BE2C (cell line): ENCODE measurements around the gene TBX15.

Experiments used
- DNase-seq: peaks from one replicate; pipeline ENCODE4 v3.0.0-alpha.2; 2020
- H3K27me3 ChIP-seq: fragments of 250-450 bp; sonication (Bioruptor Pico); 2 replicates; pipeline ENCODE4 v1.5.1; 2020; ENCODE audit warnings: mild to moderate bottlenecking
- H3K36me3 ChIP-seq: fragments of 250-450 bp; sonication (Bioruptor Pico); 2 replicates; pipeline ENCODE4 v1.5.1; 2020; ENCODE audit warnings: mild to moderate bottlenecking
- H3K4me1 ChIP-seq: fragments of 250-450 bp; sonication (Bioruptor Pico); 2 replicates; pipeline ENCODE4 v1.5.1; 2020
- H3K4me3 ChIP-seq: 2 replicates; pipeline ENCODE4 v1.5.1; 2011; ENCODE audit warnings: low read depth, low read length
- H3K9me3 ChIP-seq: fragments of 250-450 bp; sonication (Bioruptor Pico); 2 replicates; pipeline ENCODE4 v1.5.1; 2020
- TF ChIP-seq, protein P1 (sequence below): IDR thresholded peaks from 2 replicates; pipeline ENCODE4 v1.5.1; 2012; ENCODE audit warnings: mild to moderate bottlenecking, low read depth, low read length

Gene TBX15

GRCh38 chr1:118999348-119000071, 11.4 kb upstream of the TBX15 start:
- peaks cover 92% of the 10 kb centered on the region for H3K27me3 ChIP-seq
- TF ChIP-seq, protein P1, sequence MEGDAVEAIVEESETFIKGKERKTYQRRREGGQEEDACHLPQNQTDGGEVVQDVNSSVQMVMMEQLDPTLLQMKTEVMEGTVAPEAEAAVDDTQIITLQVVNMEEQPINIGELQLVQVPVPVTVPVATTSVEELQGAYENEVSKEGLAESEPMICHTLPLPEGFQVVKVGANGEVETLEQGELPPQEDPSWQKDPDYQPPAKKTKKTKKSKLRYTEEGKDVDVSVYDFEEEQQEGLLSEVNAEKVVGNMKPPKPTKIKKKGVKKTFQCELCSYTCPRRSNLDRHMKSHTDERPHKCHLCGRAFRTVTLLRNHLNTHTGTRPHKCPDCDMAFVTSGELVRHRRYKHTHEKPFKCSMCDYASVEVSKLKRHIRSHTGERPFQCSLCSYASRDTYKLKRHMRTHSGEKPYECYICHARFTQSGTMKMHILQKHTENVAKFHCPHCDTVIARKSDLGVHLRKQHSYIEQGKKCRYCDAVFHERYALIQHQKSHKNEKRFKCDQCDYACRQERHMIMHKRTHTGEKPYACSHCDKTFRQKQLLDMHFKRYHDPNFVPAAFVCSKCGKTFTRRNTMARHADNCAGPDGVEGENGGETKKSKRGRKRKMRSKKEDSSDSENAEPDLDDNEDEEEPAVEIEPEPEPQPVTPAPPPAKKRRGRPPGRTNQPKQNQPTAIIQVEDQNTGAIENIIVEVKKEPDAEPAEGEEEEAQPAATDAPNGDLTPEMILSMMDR, result no peak
- no peaks in the 10 kb centered on the region for H3K4me1 ChIP-seq
- no peak overlapping the region for H3K4me3 ChIP-seq
- DNase-seq, result no peak
- no peaks in the 10 kb centered on the region for H3K36me3 ChIP-seq
- no peaks in the 10 kb centered on the region for H3K9me3 ChIP-seq

DNA sequence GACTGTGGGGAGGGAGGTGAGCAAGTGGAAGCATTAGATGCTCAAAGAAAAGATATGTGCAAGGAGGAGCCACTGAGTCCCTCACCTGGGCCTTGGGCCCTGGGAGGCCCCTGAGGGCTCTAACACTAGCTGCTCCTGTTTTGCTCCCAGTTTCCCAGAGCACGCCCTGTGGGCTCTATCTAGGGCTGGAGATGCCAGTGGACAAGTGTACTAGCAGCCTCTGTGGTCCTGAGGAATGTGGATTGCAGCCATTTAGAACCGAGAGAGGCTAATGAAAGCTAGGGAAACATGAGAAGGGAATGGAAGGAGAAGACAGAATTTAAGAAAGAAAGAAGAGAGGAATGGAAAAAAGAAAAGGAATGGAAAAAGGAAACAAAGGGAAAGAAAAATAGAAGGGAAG, 10.0 kb upstream of the TBX15 start:
- TF ChIP-seq, protein P1, result no peak
- Histone ChIP-seq H3K36me3 (no peaks in the 10 kb centered on the region), H3K4me3 (no peak overlapping the region), H3K4me1 (no peaks in the 10 kb centered on the region), H3K27me3 (peaks cover 92% of the 10 kb centered on the region), H3K9me3 (no peaks in the 10 kb centered on the region)
- no peak for DNase-seq

DNA sequence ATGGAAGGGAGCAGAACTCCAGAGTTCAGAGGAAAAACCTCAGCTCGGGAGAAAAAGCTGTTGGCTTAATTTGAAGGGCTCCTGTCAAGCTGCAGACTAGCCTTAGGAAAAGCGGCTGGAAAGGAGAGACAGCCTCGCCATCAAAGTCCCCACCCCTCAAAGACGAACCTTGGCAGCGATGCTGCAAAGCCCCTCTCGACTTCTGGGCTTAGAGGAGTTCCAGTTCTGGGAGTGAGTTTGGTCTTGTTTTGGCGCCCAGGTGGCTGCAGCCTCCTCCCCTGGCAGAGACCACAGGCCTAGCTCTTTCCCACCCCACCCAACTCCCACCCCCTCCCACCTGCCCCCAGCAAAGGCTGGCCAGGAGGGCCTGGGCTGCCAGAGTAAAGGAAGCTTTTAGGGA, 9.1 kb upstream of the TBX15 start:
- H3K4me3 ChIP-seq, result no peak overlapping the region
- H3K27me3 ChIP-seq, result peaks cover 92% of the 10 kb centered on the region
- TF ChIP-seq, protein P1, result no peak
- no peaks in the 10 kb centered on the region for H3K9me3 ChIP-seq
- DNase-seq, result no peak
- no peaks in the 10 kb centered on the region for H3K36me3 ChIP-seq
- no peaks in the 10 kb centered on the region for H3K4me1 ChIP-seq

- no peak overlapping the region for H3K4me3 ChIP-seq
- TF ChIP-seq, protein P1, result no peak
- DNase-seq, result no peak
- H3K36me3 ChIP-seq, result no peaks in the 10 kb centered on the region
- no peaks in the 10 kb centered on the region for H3K9me3 ChIP-seq
- no peaks in the 10 kb centered on the region for H3K4me1 ChIP-seq
- peaks cover 94% of the 10 kb centered on the region for H3K27me3 ChIP-seq
Observed at GRCh38 chr1:118995312-118996016, 7.3 kb upstream of the TBX15 start.

DNA sequence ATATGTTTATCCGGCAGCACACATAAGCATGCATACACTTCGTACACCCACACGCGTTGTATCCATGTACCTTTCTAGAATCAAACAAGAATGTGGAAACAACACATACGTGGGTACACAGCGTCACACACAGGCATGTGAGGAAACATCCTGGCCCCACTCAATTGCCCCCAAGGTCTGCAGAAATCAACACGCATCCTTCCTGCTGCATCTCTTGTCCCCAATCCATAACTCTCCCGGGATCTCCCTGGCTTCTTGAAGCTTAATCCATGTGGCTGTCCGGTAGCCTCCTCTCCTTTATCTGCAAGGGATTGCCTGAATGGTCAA, 5.5 kb upstream of the TBX15 start:
- no peak for DNase-seq
- no peak overlapping the region for H3K4me3 ChIP-seq
- H3K27me3 ChIP-seq, result peaks cover 96% of the 10 kb centered on the region
- no peaks in the 10 kb centered on the region for H3K4me1 ChIP-seq
- H3K36me3 ChIP-seq, result no peaks in the 10 kb centered on the region
- no peaks in the 10 kb centered on the region for H3K9me3 ChIP-seq
- TF ChIP-seq, protein P1, result no peak
